Prostate gland (tissue), 2 donors: ENCODE results near the gene GADD45A.

Experiments
- POLR2A ChIP-seq: fragments of 450-650 bp; IDR thresholded peaks from one replicate; pipeline ENCODE4 v1.6.1; 2016; ENCODE audit warnings: antibody characterized with exemption, mild to moderate bottlenecking
- TF ChIP-seq, protein P1 (sequence below), 4 experiments: fragments of 200-600 bp in 2 of 4; fragments of 450-650 bp in 2 of 4; sonication (generic) in 2 of 4; IDR thresholded peaks; 1 replicate in 3 of 4; 2 replicates in 1 of 4; pipeline ENCODE4 v1.5.1; 2016 to 2019; ENCODE audit warnings: antibody characterized with exemption in 4 of 4, mild to moderate bottlenecking in 2 of 4, moderate library complexity in 2 of 4

DNA sequence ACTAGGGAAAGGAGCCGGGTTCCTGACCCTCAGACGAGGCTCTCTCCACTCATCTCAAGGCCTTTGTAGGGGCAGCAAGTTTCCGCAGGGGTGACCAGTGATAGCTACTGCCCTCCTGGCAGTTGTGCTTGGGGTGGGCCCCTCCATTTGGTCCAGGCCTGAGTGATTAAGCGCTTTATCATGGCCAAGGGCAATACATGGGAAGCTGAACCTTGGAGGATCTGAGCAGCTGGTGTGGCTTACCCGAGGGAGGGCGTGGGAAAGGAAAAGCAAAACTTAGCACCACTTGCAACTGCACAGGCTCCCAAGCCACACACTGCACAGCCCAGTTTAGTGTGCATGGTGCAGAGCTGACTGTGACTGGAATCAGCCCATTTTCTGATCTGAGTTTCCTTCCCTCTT is 47.8 kb downstream of the GADD45A start:
- TF ChIP-seq, protein P1, sequence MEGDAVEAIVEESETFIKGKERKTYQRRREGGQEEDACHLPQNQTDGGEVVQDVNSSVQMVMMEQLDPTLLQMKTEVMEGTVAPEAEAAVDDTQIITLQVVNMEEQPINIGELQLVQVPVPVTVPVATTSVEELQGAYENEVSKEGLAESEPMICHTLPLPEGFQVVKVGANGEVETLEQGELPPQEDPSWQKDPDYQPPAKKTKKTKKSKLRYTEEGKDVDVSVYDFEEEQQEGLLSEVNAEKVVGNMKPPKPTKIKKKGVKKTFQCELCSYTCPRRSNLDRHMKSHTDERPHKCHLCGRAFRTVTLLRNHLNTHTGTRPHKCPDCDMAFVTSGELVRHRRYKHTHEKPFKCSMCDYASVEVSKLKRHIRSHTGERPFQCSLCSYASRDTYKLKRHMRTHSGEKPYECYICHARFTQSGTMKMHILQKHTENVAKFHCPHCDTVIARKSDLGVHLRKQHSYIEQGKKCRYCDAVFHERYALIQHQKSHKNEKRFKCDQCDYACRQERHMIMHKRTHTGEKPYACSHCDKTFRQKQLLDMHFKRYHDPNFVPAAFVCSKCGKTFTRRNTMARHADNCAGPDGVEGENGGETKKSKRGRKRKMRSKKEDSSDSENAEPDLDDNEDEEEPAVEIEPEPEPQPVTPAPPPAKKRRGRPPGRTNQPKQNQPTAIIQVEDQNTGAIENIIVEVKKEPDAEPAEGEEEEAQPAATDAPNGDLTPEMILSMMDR (IDR thresholded peaks at IDR 0.05): no peak
- TF ChIP-seq POLR2A: no peak
